OCI-LY7 (cell line): ENCODE measurements around the gene KCND3.

Source experiments
- EZH2phosphoT487 ChIP-seq: fragments of 200-600 bp; sonication (generic); IDR thresholded peaks from 2 replicates; pipeline ENCODE4 v1.6.1; 2018; ENCODE audit warnings: low read depth, borderline replicate concordance, mild to moderate bottlenecking, mixed run types, antibody characterized with exemption, low read length, moderate library complexity, mixed read lengths
- TF ChIP-seq, protein P1 (sequence below): fragments of 200-600 bp; sonication (generic); conservative IDR thresholded peaks from 2 replicates; pipeline ENCODE4 v1.5.1; 2014; ENCODE audit warnings: mild to moderate bottlenecking, antibody characterized with exemption, low read length, moderate library complexity, mixed read lengths

DNA sequence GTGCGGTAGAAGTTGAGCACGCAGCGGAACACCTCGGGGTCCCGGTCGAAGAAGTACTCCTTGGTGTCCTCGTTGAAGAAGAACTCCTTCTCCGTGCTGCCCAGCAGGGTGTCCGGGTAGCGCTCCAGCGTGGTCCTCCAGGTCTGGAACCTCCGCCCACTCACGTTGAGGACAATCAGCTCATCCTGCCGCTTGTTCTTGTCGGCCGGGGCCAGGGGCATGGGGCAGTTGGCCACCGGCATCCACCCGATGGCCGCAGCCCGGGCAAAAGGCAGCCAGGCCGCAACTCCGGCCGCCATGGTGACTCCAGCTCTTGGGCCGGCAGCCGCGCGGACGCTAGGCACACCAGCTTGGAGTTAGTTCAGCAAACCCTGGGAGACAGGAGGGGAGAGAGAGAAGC, 7.0 kb downstream of the KCND3 start:
- TF ChIP-seq, protein P1, sequence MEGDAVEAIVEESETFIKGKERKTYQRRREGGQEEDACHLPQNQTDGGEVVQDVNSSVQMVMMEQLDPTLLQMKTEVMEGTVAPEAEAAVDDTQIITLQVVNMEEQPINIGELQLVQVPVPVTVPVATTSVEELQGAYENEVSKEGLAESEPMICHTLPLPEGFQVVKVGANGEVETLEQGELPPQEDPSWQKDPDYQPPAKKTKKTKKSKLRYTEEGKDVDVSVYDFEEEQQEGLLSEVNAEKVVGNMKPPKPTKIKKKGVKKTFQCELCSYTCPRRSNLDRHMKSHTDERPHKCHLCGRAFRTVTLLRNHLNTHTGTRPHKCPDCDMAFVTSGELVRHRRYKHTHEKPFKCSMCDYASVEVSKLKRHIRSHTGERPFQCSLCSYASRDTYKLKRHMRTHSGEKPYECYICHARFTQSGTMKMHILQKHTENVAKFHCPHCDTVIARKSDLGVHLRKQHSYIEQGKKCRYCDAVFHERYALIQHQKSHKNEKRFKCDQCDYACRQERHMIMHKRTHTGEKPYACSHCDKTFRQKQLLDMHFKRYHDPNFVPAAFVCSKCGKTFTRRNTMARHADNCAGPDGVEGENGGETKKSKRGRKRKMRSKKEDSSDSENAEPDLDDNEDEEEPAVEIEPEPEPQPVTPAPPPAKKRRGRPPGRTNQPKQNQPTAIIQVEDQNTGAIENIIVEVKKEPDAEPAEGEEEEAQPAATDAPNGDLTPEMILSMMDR: no peak
- no peak for TF ChIP-seq EZH2phosphoT487
